ENCODE measurements around the gene NHLRC4.

GRCh38 chr16:543301-544164, 23.3 kb upstream of the NHLRC4 start:
- TF ChIP-seq CTCF (conservative IDR thresholded peaks at IDR 0.05 in 1 of 2, IDR thresholded peaks at IDR 0.05 in 1 of 2; ENCODE audit: low read depth in 1 of 2, low read length in 2 of 2) = no peak
- no peak for TF ChIP-seq EZH2 (IDR thresholded peaks at IDR 0.05; ENCODE audit: low read length, missing control alignments)
